Ramos (cell line): ENCODE measurements around the gene LRRC45.
"Not testable (repeated sequence)": the region's sequence is repeated elsewhere in the genome, so short reads cannot be mapped to it uniquely, and the experiment has no call there.

ENCODE experiments used
- in situ Hi-C: fragments of 300-500 bp; cut with MboI; formaldehyde crosslinking; loops from one replicate; pipeline ENCODE4 v1.14.3; 2022; ENCODE audit warnings: low sequenced_read_pairs; ENCODE audit not compliant: unreplicated experiment

Gene LRRC45

DNA sequence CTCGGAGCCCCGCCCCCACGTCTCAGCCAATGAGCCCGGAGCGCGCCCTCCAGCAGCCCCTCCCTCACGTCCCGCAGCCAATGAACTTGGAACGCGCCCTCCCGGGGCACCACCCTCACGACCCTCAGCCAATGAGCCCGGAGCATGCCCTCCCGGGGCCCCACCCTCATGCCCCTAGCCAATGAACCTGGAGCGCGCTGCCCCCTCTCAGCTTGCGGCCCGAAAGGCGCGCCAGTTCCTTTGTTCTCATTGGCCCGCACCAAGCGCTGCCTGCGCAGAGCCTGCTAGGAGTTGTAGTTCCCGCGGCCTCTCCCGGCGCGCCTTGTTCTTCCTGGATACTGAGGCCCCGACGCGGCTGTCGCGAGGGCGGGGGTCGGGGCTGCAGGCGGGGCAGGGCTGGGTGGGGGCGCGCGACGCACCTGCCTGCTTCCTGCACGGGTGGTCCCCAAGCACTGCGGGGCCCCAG lies at the start of gene LRRC45:
LRRC45 (plus strand) TSS at position 325 of the 466 bp plus-strand sequence. CDS start 339 bp downstream, outside the sequence.
- in situ Hi-C loops, result loop anchor here (5.0 kb wide), 1 partner anchor 66 kb away; no protein-coding TSS in a partner anchor

DNA sequence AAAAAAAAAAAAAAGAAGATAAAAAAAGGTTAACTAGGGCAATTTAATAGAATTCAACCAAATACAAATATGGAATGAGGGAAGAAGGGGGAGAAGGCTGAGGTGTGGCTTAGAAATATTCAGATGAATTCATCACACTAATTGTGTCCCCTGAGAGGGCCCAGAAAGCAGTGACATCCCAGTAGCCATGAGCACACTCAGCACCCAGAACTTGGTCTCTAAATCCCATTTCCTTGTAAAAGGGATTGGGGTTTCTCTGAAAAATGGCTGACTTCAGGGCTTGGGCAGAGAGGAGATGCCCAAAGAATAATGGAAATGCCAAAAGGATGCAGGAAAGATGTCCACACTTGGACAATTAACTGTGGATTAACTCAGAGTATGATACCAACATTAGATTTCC lies 49.7 kb upstream of the LRRC45 start:
- in situ Hi-C loops, result no loop called here

DNA sequence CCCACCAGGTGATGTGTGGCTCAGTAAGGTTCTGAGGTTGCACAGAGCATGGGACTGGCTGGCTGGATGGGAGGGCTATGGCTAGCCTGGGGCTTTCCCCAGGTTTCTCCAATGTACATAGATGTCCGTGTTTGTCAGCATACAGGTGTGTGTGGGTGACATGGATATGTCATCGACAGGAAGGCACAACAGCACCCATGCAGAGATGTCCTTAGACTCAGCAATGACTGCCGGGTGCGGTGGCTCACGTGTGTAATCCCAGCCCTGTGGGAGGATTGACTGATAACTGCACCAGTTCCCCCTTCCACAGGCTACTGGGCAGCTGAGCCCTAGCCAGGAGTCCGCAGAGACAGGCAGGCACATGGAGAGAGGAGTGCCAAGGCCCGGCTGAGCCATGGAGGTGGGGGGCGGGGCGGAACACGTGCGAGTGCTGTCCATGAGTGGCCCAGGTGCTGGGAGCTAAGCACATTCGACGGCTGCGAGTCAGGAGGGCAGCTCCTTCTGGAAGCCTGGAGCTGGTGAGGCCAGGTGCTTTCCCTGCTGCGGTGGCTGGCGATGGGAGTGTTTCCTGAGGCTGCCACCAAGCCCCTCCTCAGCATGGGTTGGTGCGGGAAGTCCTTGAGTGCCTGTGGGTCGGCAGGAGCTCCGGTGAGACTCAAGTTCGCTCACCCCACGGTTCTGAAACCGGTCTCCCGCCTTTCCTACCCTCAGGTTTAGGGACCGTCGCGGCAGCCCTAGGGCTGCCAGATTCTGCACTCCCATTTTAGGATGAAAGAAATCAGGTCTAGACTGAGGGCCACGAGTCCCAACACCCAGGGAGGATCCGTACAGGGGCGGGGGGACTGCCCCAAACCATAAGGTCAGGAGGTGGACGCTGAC lies 46.5 kb upstream of the LRRC45 start:
- in situ Hi-C loops, result no loop called here

DNA sequence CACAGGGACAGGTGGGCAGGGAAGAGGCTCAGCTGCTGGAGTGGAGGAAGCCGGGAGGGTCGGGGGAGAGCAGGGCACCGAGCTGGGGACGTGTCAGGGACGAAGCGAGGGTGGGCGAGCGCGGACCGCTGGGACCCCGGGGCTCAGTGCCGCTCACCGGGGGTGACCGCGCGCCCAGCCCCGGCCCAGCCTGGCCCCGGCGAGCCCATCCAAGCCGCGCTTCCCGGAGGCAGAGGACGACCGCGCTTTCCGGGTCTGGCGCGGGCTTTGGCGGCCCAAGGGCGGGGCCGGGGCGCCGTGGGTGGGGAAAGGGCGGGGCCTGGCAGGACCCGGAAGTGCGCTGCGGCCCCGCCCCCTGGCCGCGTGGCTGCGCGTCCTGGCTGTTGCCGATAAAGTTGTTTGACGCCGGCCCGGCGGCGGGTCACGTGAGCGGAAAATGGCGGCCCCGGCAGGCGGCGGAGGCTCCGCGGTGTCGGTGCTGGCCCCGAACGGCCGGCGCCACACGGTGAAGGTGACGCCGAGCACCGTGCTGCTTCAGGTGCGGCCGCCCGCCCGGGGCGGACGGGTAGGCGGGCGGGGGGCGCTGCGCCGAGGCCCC lies 45.8 kb upstream of the LRRC45 start, which contains the start of gene ASPSCR1:
ASPSCR1 (plus strand) TSS at position 419 of the 598 bp plus-strand sequence; CDS start at position 437, 18 bp downstream.
- in situ Hi-C loops, result no loop called here

GRCh38 chr17:81978524-81979298 lies 44.4 kb upstream of the LRRC45 start:
- in situ Hi-C loops, result no loop called here

- in situ Hi-C loops, result no loop called here
These were observed 43.0 kb upstream of the LRRC45 start for GRCh38 chr17:81980122-81980521.

DNA sequence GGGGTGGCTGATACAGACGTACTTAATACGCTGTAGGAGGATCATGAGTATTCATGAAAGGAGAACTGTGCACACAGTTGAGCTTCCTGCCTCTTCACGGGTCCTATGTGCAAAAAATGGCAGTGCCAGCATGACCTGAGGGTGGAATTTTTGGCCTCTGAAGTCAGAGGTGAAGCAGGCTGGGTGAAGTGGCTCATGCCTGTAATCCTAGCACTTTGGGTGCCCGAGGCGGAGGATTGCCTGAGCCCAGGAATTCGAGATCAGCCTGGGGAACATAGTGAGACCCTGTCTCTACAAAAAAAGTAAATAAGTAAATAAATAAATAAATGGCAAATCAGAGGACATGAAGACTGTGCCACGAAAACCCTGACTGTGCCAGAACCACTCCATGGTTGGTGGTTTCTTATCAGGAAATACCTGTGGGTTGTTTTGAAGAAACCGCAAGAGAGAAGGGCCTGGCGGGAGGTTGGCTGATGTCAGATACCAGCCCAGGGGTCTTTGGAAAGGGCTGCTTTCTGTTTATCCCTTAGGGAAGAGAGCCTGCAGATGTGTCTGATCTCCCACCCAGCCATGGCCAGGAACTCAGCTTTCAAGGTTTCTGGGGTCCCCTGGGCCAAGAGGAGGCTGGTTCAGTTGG lies 42.3 kb upstream of the LRRC45 start:
- in situ Hi-C loops, result no loop called here

DNA sequence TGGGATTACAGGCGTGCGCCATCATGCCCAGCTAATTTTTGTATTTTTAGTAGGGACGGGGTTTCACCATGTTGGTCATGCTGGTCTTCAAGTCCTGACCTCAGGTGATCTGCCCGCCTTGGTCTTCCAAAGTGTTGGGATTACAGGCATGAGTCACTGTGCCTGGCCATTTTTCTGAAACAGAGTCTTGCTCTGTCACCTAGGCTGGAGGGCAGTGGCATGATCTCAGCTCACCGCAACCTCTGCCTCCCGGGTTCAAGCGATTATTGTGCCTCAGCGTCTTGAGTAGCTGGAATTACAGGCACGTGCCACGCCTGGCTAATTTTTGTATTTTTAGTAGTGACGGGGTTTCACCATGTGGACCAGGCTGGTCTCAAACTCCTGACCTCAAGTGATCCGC lies 41.6 kb upstream of the LRRC45 start:
- in situ Hi-C loops, result not testable (repeated sequence)

GRCh38 chr17:81983011-81983638 lies 40.0 kb upstream of the LRRC45 start:
- in situ Hi-C loops, result no loop called here

- in situ Hi-C loops, result no loop called here
These were observed 39.3 kb upstream of the LRRC45 start for GRCh38 chr17:81983639-81984373.

DNA sequence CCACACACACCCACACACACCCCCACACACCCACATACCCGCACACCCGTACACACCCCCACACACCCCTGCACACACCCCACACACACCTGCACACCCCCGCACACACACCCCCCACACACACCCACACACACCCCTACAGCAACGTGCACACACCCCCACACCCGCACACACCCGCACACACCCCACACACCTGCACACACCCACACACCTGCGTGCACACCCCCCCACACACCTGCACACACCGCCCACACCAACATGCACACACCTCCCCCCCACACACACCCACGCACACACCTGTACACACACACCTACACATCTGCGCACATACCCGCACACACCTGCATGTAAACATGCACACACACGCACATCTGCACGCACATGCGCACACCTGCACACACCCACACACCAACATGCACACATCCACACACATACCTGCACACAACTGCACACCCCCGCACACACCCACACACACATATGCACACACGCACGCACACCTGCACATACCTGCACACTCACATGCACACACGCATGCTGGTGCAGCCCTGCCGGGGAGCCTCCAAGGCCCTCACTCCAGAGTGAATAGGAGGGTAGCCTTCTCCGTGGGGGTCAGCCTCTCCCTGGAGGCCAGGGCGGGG lies 38.2 kb upstream of the LRRC45 start:
- in situ Hi-C loops, result no loop called here

DNA sequence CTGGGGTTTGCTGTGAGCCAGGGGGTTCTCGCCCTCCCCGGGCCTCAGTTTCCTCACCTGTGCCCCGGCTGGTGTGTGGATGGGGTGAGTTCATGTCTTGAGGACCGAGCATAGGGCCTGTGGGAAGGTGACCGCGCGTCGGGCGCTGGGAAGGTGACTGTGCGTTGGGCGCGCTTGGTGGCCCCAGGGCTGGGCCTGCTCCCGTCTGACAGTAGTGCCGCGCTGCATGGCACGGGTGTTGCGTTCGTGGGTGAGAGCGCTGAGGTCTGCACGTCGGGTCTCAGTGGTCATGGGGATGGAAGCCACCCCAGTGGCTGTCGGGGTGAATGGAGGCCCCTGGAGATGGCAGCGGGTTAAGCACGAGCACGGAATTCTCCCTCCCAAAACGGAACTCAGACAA lies 36.5 kb upstream of the LRRC45 start:
- in situ Hi-C loops, result no loop called here

GRCh38 chr17:81987161-81987770 lies 35.8 kb upstream of the LRRC45 start:
- in situ Hi-C loops, result no loop called here

DNA sequence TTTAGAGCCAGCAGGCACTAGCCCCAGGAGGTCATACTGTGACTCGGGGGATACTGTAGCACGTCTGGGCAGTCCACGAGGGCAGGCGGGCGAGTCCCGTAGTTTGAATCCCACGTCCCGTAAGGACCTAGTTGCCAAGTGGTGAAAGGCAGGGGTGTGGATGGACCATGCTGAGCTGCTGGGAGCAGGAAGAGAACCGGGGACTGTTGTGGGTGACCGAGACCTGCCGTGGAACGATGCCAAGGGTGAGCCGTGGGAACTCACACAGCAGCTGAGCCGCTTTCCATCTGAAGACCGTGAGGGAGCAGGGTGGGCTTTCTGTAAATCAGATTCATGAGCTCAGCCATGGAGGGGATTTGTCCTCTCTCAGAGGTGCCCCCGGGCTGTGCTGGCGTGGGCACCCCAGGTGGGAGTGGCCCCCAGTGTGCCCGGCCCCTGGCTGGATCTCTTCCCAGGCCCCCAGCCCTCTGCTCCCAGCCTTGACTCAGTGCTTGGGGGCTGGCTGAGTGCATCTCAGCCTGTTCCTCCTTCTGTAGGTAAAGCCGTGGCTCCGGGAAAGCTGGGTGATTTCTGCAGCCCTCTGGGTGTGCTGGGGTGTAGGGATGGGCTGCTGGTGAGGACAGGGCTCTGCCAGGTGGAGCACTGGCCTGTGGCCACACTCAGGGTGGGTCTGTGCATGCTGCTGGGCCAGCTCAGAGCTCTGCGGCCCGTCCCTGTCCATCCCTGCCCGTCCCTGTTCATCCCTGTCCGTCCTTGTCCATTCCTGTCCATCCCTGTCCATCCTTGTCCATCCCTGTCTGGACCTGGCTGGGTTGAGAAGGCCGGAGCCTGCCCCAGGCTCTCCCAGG lies 32.0 kb upstream of the LRRC45 start:
- in situ Hi-C loops, result no loop called here

DNA sequence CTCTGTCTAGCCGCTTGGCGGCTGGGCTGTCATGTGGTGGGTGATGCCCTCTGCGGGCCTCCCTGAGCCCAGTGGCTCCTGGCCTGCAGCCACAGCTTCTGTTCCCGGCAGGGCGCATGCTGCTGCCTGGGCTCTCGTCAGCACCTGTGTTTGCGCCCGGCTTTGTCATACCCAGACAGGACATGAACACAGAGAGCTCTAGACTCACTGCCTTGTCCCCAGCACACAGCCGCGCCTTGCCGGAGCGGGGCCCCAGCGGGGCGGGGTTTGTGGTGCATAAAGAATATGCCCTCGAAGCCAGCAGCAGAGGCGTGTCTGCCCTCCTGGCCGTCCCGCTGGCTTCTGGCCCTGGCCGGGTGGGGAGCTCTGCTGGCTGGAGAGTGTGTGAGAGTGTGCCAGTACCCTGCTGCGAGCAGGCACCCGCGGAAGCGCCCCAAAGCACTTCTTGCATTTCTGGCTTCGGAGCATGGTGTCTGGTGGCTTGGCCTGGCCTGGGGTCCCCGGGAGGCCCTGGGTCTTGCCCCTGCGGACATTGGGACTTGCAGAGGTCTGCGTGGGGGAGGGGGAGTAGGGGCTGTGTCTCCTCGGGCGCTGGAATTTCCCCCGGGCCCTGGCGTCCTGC lies 31.3 kb upstream of the LRRC45 start:
- in situ Hi-C loops, result no loop called here

GRCh38 chr17:81992306-81993102 lies 30.6 kb upstream of the LRRC45 start:
- in situ Hi-C loops, result no loop called here
